RWPE2 (cell line): ENCODE data around the gene ATP6V0E1.

ENCODE experiments used
- ATAC-seq: fragments of 200-7000 bp; cut with Tn5 transposase; 3 replicates; pipeline ENCODE4 v1.9.1; 2021; ENCODE audit warnings: low read depth
- DNase-seq: peaks from one replicate; pipeline ENCODE4 v3.0.0-alpha.2; 2020; ENCODE audit warnings: low spot score
- H3K27ac ChIP-seq: fragments of 450-650 bp; 2 replicates; pipeline ENCODE4 v1.5.1; 2017; ENCODE audit warnings: mild to moderate bottlenecking; ENCODE audit not compliant: poor library complexity, severe bottlenecking
- H3K27me3 ChIP-seq: fragments of 250-450 bp; sonication (Bioruptor Pico); 2 replicates; pipeline ENCODE4 v1.5.1; 2021; ENCODE audit warnings: mild to moderate bottlenecking, moderate library complexity; ENCODE audit not compliant: insufficient read depth, poor library complexity, severe bottlenecking
- H3K36me3 ChIP-seq: fragments of 250-450 bp; sonication (Bioruptor Pico); 2 replicates; pipeline ENCODE4 v1.5.1; 2020; ENCODE audit warnings: low read depth, mild to moderate bottlenecking, moderate library complexity
- H3K4me1 ChIP-seq: fragments of 250-450 bp; sonication (Bioruptor Pico); 2 replicates; pipeline ENCODE4 v1.5.1; 2021; ENCODE audit warnings: mild to moderate bottlenecking, moderate library complexity; ENCODE audit not compliant: insufficient read depth, poor library complexity, severe bottlenecking
- H3K4me3 ChIP-seq: fragments of 250-450 bp; sonication (Bioruptor Pico); 2 replicates; pipeline ENCODE4 v1.5.1; 2021; ENCODE audit warnings: mild to moderate bottlenecking, moderate library complexity; ENCODE audit not compliant: severe bottlenecking
- H3K9me3 ChIP-seq: fragments of 250-450 bp; sonication (Bioruptor Pico); 2 replicates; pipeline ENCODE4 v1.5.1; 2021; ENCODE audit warnings: mild to moderate bottlenecking, moderate library complexity; ENCODE audit not compliant: severe bottlenecking
- TF ChIP-seq, protein P1 (sequence below): fragments of 450-650 bp; IDR thresholded peaks from one replicate; pipeline ENCODE4 v1.5.1; 2017; ENCODE audit warnings: mild to moderate bottlenecking, moderate library complexity; ENCODE audit not compliant: poor library complexity, severe bottlenecking

ATP6V0E1 gene

DNA sequence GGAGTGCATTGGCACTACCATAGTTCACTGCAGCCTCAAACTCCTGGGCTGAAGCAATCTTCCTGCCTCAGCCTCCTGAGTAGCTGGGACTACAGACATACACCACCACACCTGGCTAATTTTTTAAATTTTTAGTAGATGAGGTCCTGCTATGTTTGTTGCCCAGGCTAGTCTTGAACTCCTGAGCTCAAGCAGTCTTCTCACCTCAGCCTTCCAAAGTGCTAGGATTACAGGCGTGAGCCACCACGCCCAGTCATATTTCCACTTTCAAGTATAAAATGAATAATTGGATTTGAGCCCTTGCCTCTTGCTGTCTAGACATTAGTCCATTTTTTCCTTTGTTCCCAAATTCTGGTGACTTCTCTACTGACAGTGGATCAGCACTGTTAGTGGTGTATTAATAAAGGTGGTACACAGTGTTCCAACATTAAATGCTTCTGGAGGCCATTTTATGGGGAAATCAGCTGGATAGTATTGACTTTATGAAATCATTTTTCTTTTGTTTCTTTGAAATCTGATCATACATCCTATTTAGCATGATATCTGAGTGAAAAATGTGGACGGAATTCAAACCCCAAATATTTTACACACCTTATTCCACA is 15.9 kb downstream of the ATP6V0E1 start:
- peak; percentile 81 for ATAC-seq
- no peak for DNase-seq
- Histone ChIP-seq H3K9me3 (no peaks in the 10 kb centered on the region), H3K27ac (peak overlapping the region; percentile 71), H3K27me3 (no peaks in the 10 kb centered on the region), H3K4me1 (peaks cover 18% of the 10 kb centered on the region), H3K36me3 (peaks cover 44% of the 10 kb centered on the region), H3K4me3 (no peak overlapping the region)
- TF ChIP-seq, protein P1, sequence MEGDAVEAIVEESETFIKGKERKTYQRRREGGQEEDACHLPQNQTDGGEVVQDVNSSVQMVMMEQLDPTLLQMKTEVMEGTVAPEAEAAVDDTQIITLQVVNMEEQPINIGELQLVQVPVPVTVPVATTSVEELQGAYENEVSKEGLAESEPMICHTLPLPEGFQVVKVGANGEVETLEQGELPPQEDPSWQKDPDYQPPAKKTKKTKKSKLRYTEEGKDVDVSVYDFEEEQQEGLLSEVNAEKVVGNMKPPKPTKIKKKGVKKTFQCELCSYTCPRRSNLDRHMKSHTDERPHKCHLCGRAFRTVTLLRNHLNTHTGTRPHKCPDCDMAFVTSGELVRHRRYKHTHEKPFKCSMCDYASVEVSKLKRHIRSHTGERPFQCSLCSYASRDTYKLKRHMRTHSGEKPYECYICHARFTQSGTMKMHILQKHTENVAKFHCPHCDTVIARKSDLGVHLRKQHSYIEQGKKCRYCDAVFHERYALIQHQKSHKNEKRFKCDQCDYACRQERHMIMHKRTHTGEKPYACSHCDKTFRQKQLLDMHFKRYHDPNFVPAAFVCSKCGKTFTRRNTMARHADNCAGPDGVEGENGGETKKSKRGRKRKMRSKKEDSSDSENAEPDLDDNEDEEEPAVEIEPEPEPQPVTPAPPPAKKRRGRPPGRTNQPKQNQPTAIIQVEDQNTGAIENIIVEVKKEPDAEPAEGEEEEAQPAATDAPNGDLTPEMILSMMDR: no peak

DNA sequence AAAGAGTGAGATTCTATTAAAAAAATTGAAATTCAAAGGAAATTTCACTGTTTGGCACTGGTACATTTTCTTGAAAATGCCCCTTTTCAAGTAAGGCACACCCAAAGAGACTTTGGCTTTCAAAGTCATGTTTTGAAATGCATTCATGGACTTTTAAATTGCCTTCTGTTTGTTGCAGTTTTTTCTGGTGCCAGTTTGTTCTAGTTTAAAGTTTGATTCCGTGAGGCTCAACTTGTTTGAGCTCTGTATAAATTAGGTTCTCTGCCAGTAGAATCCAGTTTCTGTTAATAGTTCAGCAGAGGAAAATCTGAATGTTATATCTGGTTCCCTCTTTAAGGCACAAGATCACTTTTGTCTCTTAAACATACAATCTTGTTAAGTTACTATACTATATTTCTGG is 16.4 kb downstream of the ATP6V0E1 start:
- H3K36me3 ChIP-seq: peaks cover 39% of the 10 kb centered on the region
- H3K27ac ChIP-seq: peak overlapping the region; percentile 71
- peaks cover 18% of the 10 kb centered on the region for H3K4me1 ChIP-seq
- TF ChIP-seq, protein P1: no peak
- H3K4me3 ChIP-seq: no peak overlapping the region
- H3K27me3 ChIP-seq: no peaks in the 10 kb centered on the region
- ATAC-seq (no peak), DNase-seq (no peak)
- H3K9me3 ChIP-seq: no peaks in the 10 kb centered on the region

DNA sequence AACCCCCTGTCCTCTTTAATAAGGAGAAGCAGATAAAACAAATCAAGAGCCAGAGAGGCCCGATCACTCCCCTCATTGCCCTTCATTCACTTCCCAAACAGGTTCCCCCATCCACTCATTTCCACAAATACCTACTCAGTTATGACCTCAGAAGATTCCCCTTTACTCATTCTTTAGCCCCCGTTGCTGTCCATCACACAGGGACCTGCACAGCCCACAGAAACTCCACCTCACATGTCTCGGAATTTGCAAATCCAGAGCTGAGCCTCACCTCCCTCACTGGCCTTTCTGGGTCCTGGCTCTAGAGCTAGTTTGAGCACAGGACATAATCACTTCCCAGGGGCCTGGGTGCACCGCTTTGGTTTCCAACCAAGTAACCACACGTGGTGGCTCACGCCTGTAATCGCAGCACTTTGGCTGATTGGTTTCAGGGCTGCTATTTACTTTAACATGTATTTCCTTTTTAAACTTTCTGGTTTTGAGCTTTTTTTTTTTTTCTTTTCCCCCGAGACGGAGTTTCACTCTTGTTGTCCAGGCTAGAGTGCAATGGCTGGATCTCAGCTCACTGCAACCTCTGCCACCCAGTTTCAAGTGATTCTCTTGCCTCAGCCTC is 17.8 kb downstream of the ATP6V0E1 start:
- Histone ChIP-seq H3K4me3 (no peak overlapping the region), H3K27me3 (no peaks in the 10 kb centered on the region), H3K27ac (no peak overlapping the region), H3K4me1 (peaks cover 18% of the 10 kb centered on the region), H3K9me3 (no peaks in the 10 kb centered on the region), H3K36me3 (peaks cover 25% of the 10 kb centered on the region)
- no peak for ATAC-seq
- DNase-seq: no peak
- TF ChIP-seq, protein P1: no peak

DNA sequence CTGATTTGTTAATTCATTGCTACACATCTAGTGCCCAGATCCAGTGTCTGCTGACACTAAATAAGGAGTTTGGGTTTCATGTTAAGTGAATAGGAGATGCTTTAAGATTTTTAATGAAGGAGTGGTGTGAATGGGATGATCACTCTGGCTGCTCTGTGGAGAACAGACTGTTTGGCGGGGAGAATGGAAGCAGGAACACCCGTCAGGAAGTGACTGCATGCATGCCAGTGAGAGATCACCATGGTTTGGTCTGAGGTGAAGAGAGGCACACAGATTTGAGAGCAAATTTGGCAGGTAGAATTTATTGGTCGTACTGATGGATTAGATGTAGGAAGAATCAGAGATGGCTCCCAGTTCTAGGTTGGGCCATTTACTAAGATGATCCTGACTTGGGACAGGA is 19.8 kb downstream of the ATP6V0E1 start:
- no peak for ATAC-seq

More for the DNA sequence above, 19.8 kb downstream of the ATP6V0E1 start:
- H3K4me1 ChIP-seq: peaks cover 18% of the 10 kb centered on the region
- H3K27ac ChIP-seq: no peak overlapping the region
- TF ChIP-seq, protein P1: no peak
- no peaks in the 10 kb centered on the region for H3K9me3 ChIP-seq
- no peak overlapping the region for H3K4me3 ChIP-seq
- no peaks in the 10 kb centered on the region for H3K27me3 ChIP-seq
- DNase-seq: no peak
- peaks cover 13% of the 10 kb centered on the region; the same call in 1 of the 2 replicates for H3K36me3 ChIP-seq
